HepG2 (cell line): Measurements from ENCODE around the gene ADORA2B. TPM values are rescaled to one million over a fixed set of nuclear protein-coding genes. Genes with fewer than 3 reads are reported as not detected.

Source experiments
- ATAC-seq: fragments of 200-7000 bp; cut with Tn5 transposase; 3 replicates; pipeline ENCODE4 v1.9.1; 2020; ENCODE audit warnings: mild to moderate bottlenecking, moderate library complexity
- BruUV-seq: library from RNA; stranded (reverse); fragments of 400-500 nt; replicated peaks from 2 replicates; lab custom pipeline; 2021; lab: Mats Ljungman, UMichigan
- CTCF ChIA-PET: fragments of 300-600 bp; formaldehyde crosslinking; extraction: SDS; loops from one replicate; lab custom pipeline; 2021; ENCODE audit warnings: low total read pairs, inconsistent platforms, low intra/inter-chr PET ratio; lab: Yijun Ruan, JAX
- POLR2A ChIA-PET: fragments of 350-600 bp; sonication (Branson Sonifier 250); formaldehyde crosslinking; loops from one replicate; lab custom pipeline; 2020; ENCODE audit warnings: antibody characterized with exemption, inconsistent platforms; lab: Yijun Ruan, JAX
- DNase-seq: peaks from one replicate; pipeline ENCODE4 v3.0.0-alpha.2; 2015; ENCODE audit warnings: low spot score
- FAIRE-seq: peaks from 3 replicates; lab custom pipeline; 2011; peaks lifted over from hg19 to GRCh38; lab: Jason Lieb, UNC
- H2AFZ ChIP-seq: one replicate; pipeline ENCODE4 v1.6.1; 2011; ENCODE audit warnings: low read length, inconsistent platforms
- H3K27ac ChIP-seq: fragments of 300-600 bp; 3 replicates; pipeline ENCODE4 v1.8.0; 2011; ENCODE audit warnings: mixed run types, mild to moderate bottlenecking, mixed read lengths, low read length, inconsistent platforms; ENCODE audit not compliant: insufficient read depth; ENCODE audit errors: extremely low read length
- H3K27me3 ChIP-seq, 2 experiments: fragments of 200-600 bp in 1 of 2; 2 replicates in 1 of 2; 3 replicates in 1 of 2; pipeline versions ENCODE4 v1.6.0 to v1.8.0; 2011; ENCODE audit warnings: low read length in 2 of 2, mild to moderate bottlenecking in 2 of 2, moderate library complexity in 2 of 2, inconsistent platforms in 1 of 2; ENCODE audit not compliant: insufficient read depth in 2 of 2, control insufficient read depth in 1 of 2
- H3K36me3 ChIP-seq, 2 experiments: fragments of 200-600 bp in 1 of 2; replicated peaks in 1 of 2; 2 replicates in 1 of 2; 3 replicates in 1 of 2; pipeline versions ENCODE4 v1.5.1 to v1.8.0; 2011; ENCODE audit warnings: low read length in 2 of 2, inconsistent platforms in 1 of 2; ENCODE audit not compliant: insufficient read depth in 2 of 2, control insufficient read depth in 1 of 2
- H3K4me1 ChIP-seq: 2 replicates; pipeline ENCODE4 v1.5.1; 2012; ENCODE audit warnings: low read length, inconsistent platforms; ENCODE audit not compliant: insufficient read depth
- H3K4me2 ChIP-seq: 2 replicates; pipeline ENCODE4 v1.6.0; 2011; ENCODE audit warnings: low read depth, low read length, inconsistent platforms
- H3K4me3 ChIP-seq, 3 experiments: fragments of 200-600 bp in 1 of 3; sonication (generic), shearing (Covaris generic) in 1 of 3; replicated peaks in 1 of 3; 2 replicates each; pipeline ENCODE4 v1.5.1; 2011 to 2016; ENCODE audit warnings: low read length in 3 of 3, inconsistent platforms in 2 of 3, low read depth in 2 of 3, mild to moderate bottlenecking in 2 of 3, control low read depth in 1 of 3, mixed read lengths in 1 of 3; ENCODE audit not compliant: insufficient read depth in 1 of 3
- H3K79me2 ChIP-seq: one replicate; pipeline ENCODE4 v1.6.1; 2011; ENCODE audit warnings: low read length, inconsistent platforms; ENCODE audit not compliant: insufficient read depth
- H3K9ac ChIP-seq: 2 replicates; pipeline ENCODE4 v1.6.0; 2011; ENCODE audit warnings: mild to moderate bottlenecking, low read depth, low read length, inconsistent platforms; ENCODE audit not compliant: insufficient read depth
- H3K9me3 ChIP-seq: 2 replicates; pipeline ENCODE4 v1.5.1; 2012; ENCODE audit warnings: mild to moderate bottlenecking, low read length
- H4K20me1 ChIP-seq: 2 replicates; pipeline ENCODE4 v1.6.0; 2011; ENCODE audit warnings: inconsistent platforms, mild to moderate bottlenecking, low read length, moderate library complexity; ENCODE audit not compliant: insufficient read depth
- BCL6 ChIP-seq: IDR thresholded peaks from 2 replicates; pipeline ENCODE4 v1.6.1; 2016; ENCODE audit warnings: missing genetic modification reagents, missing compliant biosample characterization
- ESRRA ChIP-seq: sonication (generic); formaldehyde crosslinking; IDR thresholded peaks from 2 replicates; pipeline ENCODE4 v1.5.1; 2020; ENCODE audit warnings: mild to moderate bottlenecking, low read depth, missing genetic modification reagents
- ETV5 ChIP-seq: IDR thresholded peaks from 2 replicates; pipeline ENCODE4 v1.6.1; 2018; ENCODE audit warnings: missing biosample characterization, missing genetic modification reagents, inconsistent platforms, borderline replicate concordance
- HBP1 ChIP-seq: IDR thresholded peaks from 2 replicates; pipeline ENCODE4 v1.6.1; 2016; ENCODE audit warnings: low read depth, control low read depth
- LCORL ChIP-seq, 2 experiments: fragments of 450-650 bp in 1 of 2; sonication (generic) in 1 of 2; formaldehyde crosslinking in 1 of 2; IDR thresholded peaks; 2 replicates each; pipeline versions ENCODE4 v1.5.0 to v1.6.1; 2017 to 2020; ENCODE audit warnings: antibody characterized with exemption in 1 of 2, missing genetic modification reagents in 1 of 2
- MIER3 ChIP-seq: IDR thresholded peaks from 2 replicates; pipeline ENCODE4 v1.6.1; 2016; ENCODE audit warnings: missing compliant biosample characterization, borderline replicate concordance
- NR0B2 ChIP-seq: sonication (generic); formaldehyde crosslinking; IDR thresholded peaks from 2 replicates; pipeline ENCODE4 v1.4.0; 2020; ENCODE audit warnings: mild to moderate bottlenecking, missing genetic modification reagents
- SAP130 ChIP-seq: IDR thresholded peaks from 2 replicates; pipeline ENCODE4 v1.6.1; 2016; ENCODE audit warnings: low read depth
- SSRP1 ChIP-seq: IDR thresholded peaks from 2 replicates; pipeline ENCODE4 v1.6.1; 2016; ENCODE audit warnings: control low read depth
- ZBTB1 ChIP-seq: sonication (generic); formaldehyde crosslinking; IDR thresholded peaks from 2 replicates; pipeline ENCODE4 v1.4.0; 2020; ENCODE audit warnings: missing genetic modification reagents, borderline replicate concordance
- ZBTB20 ChIP-seq: sonication (generic); formaldehyde crosslinking; IDR thresholded peaks from 2 replicates; pipeline ENCODE4 v1.8.1; 2023; ENCODE audit warnings: missing genetic modification reagents, low read depth, mild to moderate bottlenecking, borderline replicate concordance
- ZNF280B ChIP-seq: sonication (generic); formaldehyde crosslinking; IDR thresholded peaks from 2 replicates; pipeline ENCODE4 v1.5.0; 2020; ENCODE audit warnings: missing genetic modification reagents, mild to moderate bottlenecking, borderline replicate concordance
- ZNF496 ChIP-seq: sonication (generic); formaldehyde crosslinking; IDR thresholded peaks from 2 replicates; pipeline ENCODE4 v1.8.1; 2023; ENCODE audit warnings: mild to moderate bottlenecking, moderate library complexity, missing genetic modification reagents; ENCODE audit not compliant: insufficient replicate concordance
- ZNF543 ChIP-seq: sonication (generic); formaldehyde crosslinking; IDR thresholded peaks from 2 replicates; pipeline ENCODE4 v1.4.0; 2020; ENCODE audit warnings: mild to moderate bottlenecking, missing genetic modification reagents
- ZNF556 ChIP-seq: sonication (generic); formaldehyde crosslinking; IDR thresholded peaks from 2 replicates; pipeline ENCODE4 v1.4.0; 2020; ENCODE audit warnings: mild to moderate bottlenecking, missing genetic modification reagents, borderline replicate concordance
- WGBS: methylation state at CpG from one replicate; pipeline ENCODE4 v1.1.6; 2017; ENCODE audit warnings: low lambda C conversion rate; 5-methylcytosine and 5-hydroxymethylcytosine counted together
- in situ Hi-C: cut with HindIII; loops from 2 replicates; pipeline ENCODE4 v1.10.0; 2017; ENCODE audit warnings: low pct_unique_long_range_greater_than_20kb; ENCODE audit not compliant: extremely low pct_ligation_motif_present
- intact Hi-C: fragments of 100-400 bp; cut with micrococcal nuclease; formaldehyde crosslinking; loops from one replicate; pipeline ENCODE4 v1.10.0; 2022; ENCODE audit not compliant: unreplicated experiment
- polyA plus RNA-seq, 8 experiments: library from polyadenylated mRNA; depleted of rRNA in 3 of 8; stranded (reverse) in 7 of 8; unstranded in 1 of 8; fragments of >200 nt; fragmentation: Illumina TruSeq in 4 of 8; extraction: Trizol in 4 of 8; gene quantifications; 2 replicates each; pipeline versions ENCODE4 v1.2.1 to v1.2.3, GENCODE V29; 2011 to 2016; ENCODE audit warnings: low read depth in 4 of 8, missing spikeins in 1 of 8, mixed read lengths in 1 of 8; ENCODE audit not compliant: insufficient read depth in 1 of 8
- total RNA-seq, 5 experiments: library from RNA; depleted of rRNA; stranded (reverse); fragments of >200 nt; fragmentation: Illumina TruSeq; extraction: Trizol; gene quantifications; 2 replicates each; pipeline ENCODE4 v1.2.3, GENCODE V29; 2016; ENCODE audit warnings: low read depth in 1 of 5
- TF ChIP-seq, protein P1 (sequence below): sonication (generic); formaldehyde crosslinking; IDR thresholded peaks from 2 replicates; pipeline ENCODE4 v1.4.0; 2020; ENCODE audit warnings: missing genetic modification reagents, borderline replicate concordance

The ADORA2B gene
- total and polyA plus RNA-seq, 2 of the 13 experiments (the other 11 are each of a cell fraction or from before 2014, with no cell fraction given): 10.4 to 20.0 TPM

DNA sequence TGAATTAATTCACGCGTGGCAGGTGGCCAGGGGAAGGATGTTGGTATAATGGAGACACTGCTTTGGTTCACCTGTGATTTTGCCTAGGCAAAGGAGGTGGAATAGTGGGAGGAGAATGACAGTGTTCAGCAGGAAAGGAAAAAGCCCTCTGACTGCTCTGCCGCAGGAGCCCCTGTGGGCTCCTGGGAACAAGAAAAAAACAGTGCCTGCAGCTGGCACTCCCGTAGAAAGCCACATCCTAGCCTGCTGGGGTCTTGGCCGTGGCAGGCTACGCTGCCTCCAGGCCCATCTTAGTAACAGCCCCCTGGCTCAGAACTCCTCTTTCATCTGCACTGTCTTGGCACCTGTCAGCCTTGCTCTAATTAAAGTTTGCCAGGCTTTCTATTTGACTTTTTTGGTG, 20.6 kb downstream of the ADORA2B start (continued):
- no peak for TF ChIP-seq ZNF280B
- no peak for TF ChIP-seq HBP1 (CRISPR knock-in tag)
- no peak for TF ChIP-seq SSRP1 (CRISPR knock-in tag)
- no peak for TF ChIP-seq ZBTB20 (CRISPR knock-in tag)
- TF ChIP-seq ZNF496 (CRISPR knock-in tag): no peak

DNA sequence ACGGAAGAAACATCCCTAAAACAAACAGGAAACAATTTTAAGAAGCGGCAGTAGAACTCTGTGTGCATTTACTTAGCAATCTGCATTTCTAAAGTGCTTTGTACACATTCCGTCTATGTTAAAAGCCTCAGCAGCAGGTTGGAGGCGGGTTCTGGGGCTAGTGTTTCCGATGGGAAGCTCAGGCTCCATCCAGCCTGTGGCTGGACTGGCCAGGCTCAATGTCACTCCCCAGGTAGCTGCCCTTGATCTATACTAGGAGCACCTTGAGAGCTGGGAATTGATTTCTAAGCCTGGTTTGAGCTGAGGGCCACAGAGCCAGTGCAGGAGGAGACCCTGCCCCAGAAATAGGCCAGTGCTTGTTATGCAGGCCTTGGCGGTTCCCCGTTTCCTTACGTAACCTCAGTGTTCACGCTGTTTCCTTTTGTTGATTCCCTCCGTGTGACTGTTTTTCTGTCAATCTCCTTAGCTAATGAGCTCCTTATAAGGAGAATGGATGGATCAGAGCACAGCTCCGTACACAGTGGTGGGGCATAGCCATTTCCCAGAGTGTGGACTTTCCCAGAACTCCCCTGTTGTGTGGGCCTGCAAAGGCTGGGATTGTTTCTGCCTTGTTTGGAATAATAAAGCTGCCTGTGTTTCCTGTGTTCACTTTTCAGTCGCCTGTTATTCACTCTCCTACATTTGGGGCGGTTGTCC, 21.4 kb downstream of the ADORA2B start:
- H2AFZ ChIP-seq: peak overlapping the region; percentile 6
- DNase-seq (peak; percentile 90), FAIRE-seq (peak; percentile 84), ATAC-seq (peak; percentile 97)
- POLR2A ChIA-PET: interaction anchor here (1.0 to 1.7 kb wide), 3 partner anchors 10 to 33 kb away, joined by 5 to 15 read pairs (median 12); partner anchors contain the start of genes ADORA2B, TTC19 and ZSWIM7
- peak overlapping the region; percentile 61 to 75 (median 61) for H3K4me3 ChIP-seq
- no peaks in the 10 kb centered on the region for H4K20me1 ChIP-seq
- peak overlapping the region; percentile 99 for H3K4me2 ChIP-seq
- no peaks in the 10 kb centered on the region for H3K27me3 ChIP-seq
- intact Hi-C loops (no loop called here), in situ Hi-C loops (no loop called here)
- CTCF ChIA-PET: no interaction called here
- peak overlapping the region; percentile 84 for H3K27ac ChIP-seq
- peaks cover 50% of the 10 kb centered on the region for H3K4me1 ChIP-seq
- H3K79me2 ChIP-seq: peaks cover 27% of the 10 kb centered on the region
- 2% methylated on average over 11 of the region's 13 CpGs for WGBS
- no peaks in the 10 kb centered on the region for H3K9me3 ChIP-seq
- H3K36me3 ChIP-seq: peaks cover 0 to 2% of the 10 kb centered on the region in 2 experiments; a peak in 3 of 5 replicates
- peak overlapping the region; percentile 76 for H3K9ac ChIP-seq
- no TSS peak for BruUV-seq
- TF ChIP-seq ESRRA (CRISPR knock-in tag): no peak
- no peak for TF ChIP-seq ZNF543
- peak; percentile 80 for TF ChIP-seq BCL6 (CRISPR knock-in tag)
- no peak for TF ChIP-seq LCORL (IDR thresholded peaks at IDR 0.05)
- peak; percentile 23; the same call in 1 of the 2 replicates for TF ChIP-seq LCORL (CRISPR knock-in tag; IDR thresholded peaks at IDR 0.05)
- TF ChIP-seq, protein P1, sequence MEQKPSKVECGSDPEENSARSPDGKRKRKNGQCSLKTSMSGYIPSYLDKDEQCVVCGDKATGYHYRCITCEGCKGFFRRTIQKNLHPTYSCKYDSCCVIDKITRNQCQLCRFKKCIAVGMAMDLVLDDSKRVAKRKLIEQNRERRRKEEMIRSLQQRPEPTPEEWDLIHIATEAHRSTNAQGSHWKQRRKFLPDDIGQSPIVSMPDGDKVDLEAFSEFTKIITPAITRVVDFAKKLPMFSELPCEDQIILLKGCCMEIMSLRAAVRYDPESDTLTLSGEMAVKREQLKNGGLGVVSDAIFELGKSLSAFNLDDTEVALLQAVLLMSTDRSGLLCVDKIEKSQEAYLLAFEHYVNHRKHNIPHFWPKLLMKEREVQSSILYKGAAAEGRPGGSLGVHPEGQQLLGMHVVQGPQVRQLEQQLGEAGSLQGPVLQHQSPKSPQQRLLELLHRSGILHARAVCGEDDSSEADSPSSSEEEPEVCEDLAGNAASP (CRISPR knock-in tag): no peak
- no peak for TF ChIP-seq NR0B2 (CRISPR knock-in tag)
- TF ChIP-seq MIER3: peak; percentile 34; the same call in 1 of the 2 replicates
- peak; percentile 91 for TF ChIP-seq ETV5
- no peak for TF ChIP-seq ZBTB1 (CRISPR knock-in tag)
- TF ChIP-seq ZNF556: no peak
- peak; percentile 70 for TF ChIP-seq SAP130
